GM19468 (cell line): ENCODE measurements around the gene SOAT2.
"Not testable (repeated sequence)": the region's sequence is repeated elsewhere in the genome, so short reads cannot be mapped to it uniquely, and the experiment has no call there.

Experiments used
- ATAC-seq: cut with Tn5 transposase; IDR thresholded peaks from one replicate; pipeline ENCODE4 v1.9.1; 2021; ENCODE audit warnings: mild to moderate bottlenecking, moderate library complexity, moderate number of reproducible peaks; ENCODE audit not compliant: unreplicated experiment; ENCODE audit errors: extremely low read depth

Gene SOAT2

GRCh38 chr12:53131844-53132243 is 28.6 kb downstream of the SOAT2 start:
- ATAC-seq = no peak

- ATAC-seq = no peak
Measured at GRCh38 chr12:53133722-53134121, 30.4 kb downstream of the SOAT2 start.

GRCh38 chr12:53143355-53143754 is 40.1 kb downstream of the SOAT2 start:
- no peak for ATAC-seq

GRCh38 chr12:53145383-53146260 is 42.3 kb downstream of the SOAT2 start:
- no peak for ATAC-seq

DNA sequence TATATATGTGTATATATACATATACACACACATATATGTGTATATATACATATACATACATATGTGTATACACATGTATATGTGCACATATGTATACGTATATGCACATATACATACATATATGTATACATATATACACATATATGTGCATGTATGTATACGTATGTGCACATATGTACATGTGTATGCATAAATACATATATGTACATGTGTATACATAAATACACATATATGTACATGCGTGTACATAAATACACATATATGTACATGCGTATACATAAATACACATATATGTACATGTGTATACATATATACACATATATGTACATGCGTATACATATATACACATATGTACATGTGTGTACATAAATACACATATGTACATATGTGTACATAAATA is 43.9 kb downstream of the SOAT2 start:
- no peak for ATAC-seq

DNA sequence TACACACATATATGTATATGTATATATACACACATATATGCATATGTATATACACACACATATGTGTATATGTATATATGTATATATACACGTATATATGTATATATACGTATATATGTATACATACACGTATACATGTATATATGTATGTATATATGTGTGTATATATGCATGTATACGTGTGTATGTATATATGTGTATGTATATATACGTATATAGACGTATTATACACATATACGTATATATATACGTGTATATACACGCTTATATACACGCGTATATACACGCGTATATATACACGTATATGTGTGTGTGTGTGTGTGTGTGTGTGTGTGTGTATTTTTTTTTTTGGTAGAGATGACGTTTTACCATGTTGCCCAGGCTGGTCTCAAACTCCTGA is 44.4 kb downstream of the SOAT2 start:
- no peak for ATAC-seq

DNA sequence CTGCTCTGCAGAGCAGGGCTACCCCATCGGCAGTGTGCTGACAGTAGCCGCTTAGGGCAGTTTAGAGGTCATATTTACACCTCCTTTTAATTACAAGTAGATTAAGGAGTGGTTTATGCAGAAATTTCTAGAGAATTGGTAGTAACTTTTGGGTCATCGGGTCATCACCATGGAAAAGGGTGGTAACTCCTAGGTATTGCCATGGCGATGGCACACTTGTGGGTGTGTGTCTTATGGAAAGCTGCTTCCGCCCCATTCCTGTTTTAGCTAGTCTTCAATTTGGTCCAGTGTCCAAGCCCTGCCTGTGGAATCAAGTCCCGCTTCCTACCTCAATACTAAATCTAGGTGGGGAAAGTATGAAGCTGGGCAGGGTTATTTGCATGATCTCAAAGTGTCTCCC is 47.8 kb downstream of the SOAT2 start:
- ATAC-seq = no peak

- ATAC-seq = no peak
Measured at GRCh38 chr12:53152390-53152789, 49.1 kb downstream of the SOAT2 start.

- no peak for ATAC-seq
Measured at GRCh38 chr12:53159195-53159839, 56.0 kb downstream of the SOAT2 start.

- no peak for ATAC-seq
Measured at GRCh38 chr12:53160000-53160399, 56.7 kb downstream of the SOAT2 start.

DNA sequence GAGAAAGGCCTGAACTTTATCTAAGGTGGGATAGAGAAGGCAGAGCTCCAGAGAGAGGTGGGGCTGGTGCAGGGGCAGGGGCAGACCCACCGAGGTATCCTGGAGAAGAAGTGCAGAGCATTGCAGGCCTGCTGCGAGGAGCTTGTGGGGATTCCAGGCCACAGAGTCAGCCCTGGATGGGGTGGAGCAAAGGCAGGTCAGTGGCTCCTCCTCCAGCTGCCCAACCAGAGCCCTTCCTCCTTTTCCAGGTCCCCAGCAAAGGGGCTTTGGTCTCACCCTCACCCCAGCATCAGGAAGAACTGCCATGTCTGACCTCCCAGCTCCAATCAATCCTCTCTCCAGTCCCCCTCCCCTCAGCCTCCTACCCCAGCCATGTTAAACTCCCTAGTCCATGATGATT is 57.4 kb downstream of the SOAT2 start:
- ATAC-seq = no peak

GRCh38 chr12:53161119-53161911 is 58.0 kb downstream of the SOAT2 start:
- no peak for ATAC-seq

DNA sequence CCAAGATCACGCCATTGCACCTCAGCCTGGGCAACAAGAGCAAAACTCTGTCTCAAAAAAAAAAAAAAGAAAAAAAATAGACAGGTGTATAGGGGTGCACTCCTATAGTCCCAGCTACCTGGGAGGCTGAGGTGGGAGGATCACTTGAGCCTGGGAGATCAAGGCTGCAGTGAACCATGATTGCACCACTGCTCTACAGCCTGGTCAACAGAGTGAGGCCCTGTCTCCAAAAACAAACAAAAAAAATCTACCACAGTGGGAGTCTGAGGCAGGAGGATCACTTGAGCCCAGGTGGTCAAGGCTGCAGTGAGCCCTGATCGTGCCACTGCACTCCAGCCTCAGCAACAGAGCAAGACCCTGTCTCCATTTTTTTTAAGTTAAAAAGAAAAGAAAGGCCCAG is 59.7 kb downstream of the SOAT2 start:
- ATAC-seq = not testable (repeated sequence)

GRCh38 chr12:53166837-53167236 is 63.6 kb downstream of the SOAT2 start:
- ATAC-seq = no peak

DNA sequence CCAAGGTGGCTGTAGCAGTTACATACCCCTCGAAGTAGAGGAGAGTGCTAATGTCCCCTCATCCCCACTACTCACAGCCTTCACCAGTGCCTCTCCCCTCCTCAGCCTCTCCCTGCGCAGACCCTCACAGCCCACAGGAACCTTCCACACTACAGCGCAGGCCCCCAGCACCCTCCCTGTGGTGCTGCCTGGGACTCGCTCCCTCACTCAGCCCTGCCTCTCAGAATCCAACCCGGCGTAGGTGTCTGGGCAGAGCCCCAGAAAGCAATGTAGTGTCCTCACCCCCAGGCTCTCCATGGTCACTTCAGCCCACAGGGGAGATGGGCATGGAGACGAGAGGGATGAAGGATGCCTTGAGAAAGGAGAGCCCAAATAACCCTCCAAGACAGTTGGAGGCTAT is 66.4 kb downstream of the SOAT2 start:
- ATAC-seq = no peak

GRCh38 chr12:53170215-53170614 is 66.9 kb downstream of the SOAT2 start:
- ATAC-seq = no peak

GRCh38 chr12:53170876-53171724 is 67.8 kb downstream of the SOAT2 start:
- ATAC-seq = no peak

DNA sequence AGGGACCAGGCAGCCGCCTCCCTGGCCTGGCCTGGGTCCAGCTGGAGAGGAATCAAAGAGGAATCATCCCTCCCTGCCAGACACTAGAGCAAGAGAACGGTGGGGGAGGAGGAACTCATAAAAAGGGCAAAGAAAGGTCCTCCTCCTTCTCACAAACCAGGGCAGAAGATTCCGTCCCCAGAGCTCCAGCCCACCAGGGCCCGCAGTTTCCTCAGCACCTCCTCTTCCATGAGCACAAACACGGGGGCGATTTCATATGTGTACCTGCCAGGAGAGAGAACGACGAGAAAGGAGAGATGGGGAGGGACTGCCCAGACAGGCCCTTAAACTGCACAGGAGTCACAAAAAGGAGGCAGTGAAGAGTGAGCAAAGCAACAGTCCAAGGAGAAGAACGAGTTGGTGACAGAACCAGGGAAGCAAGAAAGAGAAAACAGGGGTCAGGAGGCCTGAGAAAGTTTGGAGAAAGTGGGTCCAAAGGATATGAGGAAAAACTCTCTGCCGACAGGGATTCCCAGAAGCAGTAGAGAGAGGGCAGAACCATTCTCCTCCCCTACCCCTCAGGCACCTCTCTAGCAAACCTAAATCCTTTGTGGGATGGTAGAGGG is 68.5 kb downstream of the SOAT2 start:
- ATAC-seq = no peak

DNA sequence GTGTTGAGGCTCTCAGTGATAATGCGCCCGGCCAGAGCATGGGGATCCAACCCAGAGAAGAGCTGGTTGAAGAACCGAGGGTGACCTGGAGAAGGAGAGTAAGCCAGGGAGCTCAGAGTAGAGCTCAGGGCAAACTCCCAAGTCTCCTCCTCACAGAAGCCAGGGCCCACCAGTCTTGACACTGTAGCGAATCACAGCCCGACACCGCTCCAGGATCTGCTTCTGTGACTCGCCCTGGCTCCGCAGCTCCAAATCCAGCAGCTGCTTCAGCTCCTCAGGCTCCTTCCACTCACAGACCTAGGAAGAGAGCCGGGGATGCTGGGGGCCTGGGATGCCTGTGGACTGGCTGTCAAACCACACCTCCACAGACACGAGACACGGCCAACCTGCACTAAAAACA is 69.1 kb downstream of the SOAT2 start:
- no peak for ATAC-seq
